HCT116 (cell line): ENCODE data around the gene APOE. TPM values are rescaled to one million over a fixed set of nuclear protein-coding genes. Genes with fewer than 3 reads are reported as not detected.

Source experiments
- ATAC-seq: fragments of 200-7000 bp; cut with Tn5 transposase; 2 replicates; pipeline ENCODE4 v1.9.1; 2020; ENCODE audit warnings: mild to moderate bottlenecking, moderate library complexity
- BruUV-seq: library from RNA; stranded (reverse); fragments of 400-500 nt; replicated peaks from 2 replicates; lab custom pipeline; 2021; lab: Mats Ljungman, UMichigan
- CTCF ChIA-PET: fragments of 300-600 bp; sonication (Branson Sonifier 250); formaldehyde crosslinking; loops from one replicate; lab custom pipeline; 2021; ENCODE audit warnings: antibody characterized with exemption; lab: Charles Lee
- POLR2A ChIA-PET: fragments of 300-600, 350-600 bp; sonication (Branson Sonifier 250); formaldehyde crosslinking; loops from one replicate; lab custom pipeline; 2021; ENCODE audit warnings: antibody characterized with exemption; lab: Charles Lee
- RAD21 ChIA-PET, 2 experiments: fragments of 300-600 bp; sonication (Branson Sonifier 250); formaldehyde crosslinking; loops; one replicate each; lab custom pipeline; 2023; ENCODE audit warnings: low total read pairs in 2 of 2; ENCODE audit not compliant: uncharacterized antibody in 2 of 2, unreplicated experiment in 2 of 2, low non-redundant PET in 1 of 2; lab: Charles Lee
- DNase-seq: peaks from one replicate; pipeline ENCODE4 v3.0.0-alpha.2; 2010; ENCODE audit warnings: low read depth, low spot score
- H2AFZ ChIP-seq: fragments of 200-600 bp; shearing (Covaris generic), sonication (generic); 2 replicates; pipeline ENCODE4 v1.6.1; 2017; ENCODE audit warnings: low read depth, mixed run types, mixed read lengths, antibody characterized with exemption, low read length; ENCODE audit not compliant: poor library complexity, severe bottlenecking
- H3K27ac ChIP-seq: 2 replicates; pipeline ENCODE4 v1.5.1; 2012; ENCODE audit warnings: low read depth, low read length
- H3K27me3 ChIP-seq: fragments of 200-600 bp; sonication (generic); 2 replicates; pipeline ENCODE4 v1.6.1; 2016; ENCODE audit warnings: mixed run types, low read length, mixed read lengths; ENCODE audit not compliant: insufficient read depth
- H3K36me3 ChIP-seq, 2 experiments: fragments of 200-500 bp in 1 of 2; fragments of 200-600 bp in 1 of 2; sonication (Bioruptor generic) in 1 of 2; sonication (generic) in 1 of 2; 2 replicates each; pipeline versions ENCODE4 v1.5.1 to v1.6.1; 2014 to 2016; ENCODE audit warnings: low read length in 2 of 2, inconsistent platforms in 1 of 2, mixed read lengths in 1 of 2, mixed run types in 1 of 2; ENCODE audit not compliant: insufficient read depth in 2 of 2, control insufficient read depth in 1 of 2
- H3K4me1 ChIP-seq, 2 experiments: fragments of 200-600 bp in 1 of 2; sonication (generic) in 1 of 2; 2 replicates each; pipeline versions ENCODE4 v1.5.1 to v1.6.1; 2012 to 2017; ENCODE audit warnings: low read length in 2 of 2, inconsistent platforms in 1 of 2, mild to moderate bottlenecking in 1 of 2, mixed read lengths in 1 of 2, mixed run types in 1 of 2, moderate library complexity in 1 of 2; ENCODE audit not compliant: insufficient read depth in 2 of 2, control insufficient read depth in 1 of 2
- H3K4me2 ChIP-seq: fragments of 200-600 bp; sonication (generic); 2 replicates; pipeline ENCODE4 v1.6.1; 2017; ENCODE audit warnings: mixed run types, low read length, mixed read lengths
- H3K4me3 ChIP-seq, 2 experiments: fragments of 200-600 bp in 1 of 2; sonication (generic) in 1 of 2; replicated peaks in 1 of 2; 2 replicates each; pipeline ENCODE4 v1.5.1; 2011 to 2016; ENCODE audit warnings: low read length in 2 of 2, control low read depth in 1 of 2, low read depth in 1 of 2, mild to moderate bottlenecking in 1 of 2, mixed read lengths in 1 of 2, mixed run types in 1 of 2
- H3K79me2 ChIP-seq: fragments of 200-600 bp; sonication (generic); 2 replicates; pipeline ENCODE4 v1.6.1; 2017; ENCODE audit warnings: mild to moderate bottlenecking, mixed run types, low read length, moderate library complexity, mixed read lengths; ENCODE audit not compliant: insufficient read depth
- H3K9ac ChIP-seq: fragments of 200-600 bp; sonication (generic); 2 replicates; pipeline ENCODE4 v1.6.1; 2016; ENCODE audit warnings: low read length, mixed read lengths
- H3K9me2 ChIP-seq: fragments of 200-600 bp; sonication (generic), shearing (Covaris generic); 2 replicates; pipeline ENCODE4 v1.6.1; 2017; ENCODE audit warnings: mixed run types, mild to moderate bottlenecking, moderate library complexity; ENCODE audit not compliant: insufficient read depth
- H3K9me3 ChIP-seq, 2 experiments: fragments of 200-500 bp in 1 of 2; fragments of 200-600 bp in 1 of 2; sonication (Bioruptor generic) in 1 of 2; sonication (generic) in 1 of 2; 2 replicates each; pipeline ENCODE4 v1.6.1; 2014 to 2017; ENCODE audit warnings: low read length in 2 of 2, mixed read lengths in 2 of 2, inconsistent platforms in 1 of 2, low read depth in 1 of 2, mild to moderate bottlenecking in 1 of 2, mixed run types in 1 of 2, moderate library complexity in 1 of 2; ENCODE audit not compliant: control insufficient read depth in 1 of 2, insufficient read depth in 1 of 2
- H4K20me1 ChIP-seq: fragments of 200-600 bp; sonication (generic), shearing (Covaris generic); 2 replicates; pipeline ENCODE4 v1.6.1; 2017; ENCODE audit warnings: mixed run types, mild to moderate bottlenecking, moderate library complexity; ENCODE audit not compliant: insufficient read depth
- CBX3 ChIP-seq: IDR thresholded peaks from 2 replicates; pipeline ENCODE4 v1.6.1; 2012; ENCODE audit warnings: low read depth
- EGR1 ChIP-seq: IDR thresholded peaks from 2 replicates; pipeline ENCODE4 v1.6.1; 2012; ENCODE audit warnings: low read depth
- EZH2 ChIP-seq: fragments of 200-600 bp; sonication (generic); IDR thresholded peaks from 2 replicates; pipeline ENCODE4 v1.6.1; 2017; ENCODE audit warnings: antibody characterized with exemption, mixed run types
- EZH2phosphoT487 ChIP-seq: fragments of 200-600 bp; IDR thresholded peaks from 2 replicates; pipeline ENCODE4 v1.6.1; 2018; ENCODE audit warnings: antibody characterized with exemption, borderline replicate concordance
- JUND ChIP-seq: IDR thresholded peaks from 2 replicates; pipeline ENCODE4 v1.6.1; 2012
- RAD21 ChIP-seq: IDR thresholded peaks from 2 replicates; pipeline ENCODE4 v1.6.1; 2012; ENCODE audit warnings: low read depth, mild to moderate bottlenecking
- SIN3A ChIP-seq: IDR thresholded peaks from 2 replicates; pipeline ENCODE4 v1.6.1; 2012; ENCODE audit warnings: low read depth
- SRF ChIP-seq: IDR thresholded peaks from 2 replicates; pipeline ENCODE4 v1.6.1; 2012; ENCODE audit warnings: low read depth
- TCF7L2 ChIP-seq: IDR thresholded peaks from 2 replicates; pipeline ENCODE4 v1.7.0; 2011; ENCODE audit warnings: borderline replicate concordance, inconsistent platforms; ENCODE audit not compliant: insufficient read depth, insufficient read length; ENCODE audit errors: extremely low read depth
- YY1 ChIP-seq: IDR thresholded peaks from 2 replicates; pipeline ENCODE4 v1.6.1; 2011; ENCODE audit warnings: low read length, low read depth, moderate library complexity, mild to moderate bottlenecking; ENCODE audit not compliant: insufficient replicate concordance; ENCODE audit errors: extremely low read depth
- intact Hi-C: fragments of 100-400 bp; cut with micrococcal nuclease; formaldehyde crosslinking; loops from 2 replicates; pipeline ENCODE4 v1.10.0; 2022
- total RNA-seq: library from RNA; stranded (reverse); gene quantifications from one replicate; pipeline ENCODE4 v1.2.1, GENCODE V29; 2021; ENCODE audit not compliant: unreplicated experiment
- TF ChIP-seq, protein P1 (sequence below): IDR thresholded peaks from 2 replicates; pipeline ENCODE4 v1.6.1; 2012
- TF ChIP-seq, protein P2 (sequence below): IDR thresholded peaks from 2 replicates; pipeline ENCODE4 v1.6.1; 2012; ENCODE audit warnings: low read depth
- TF ChIP-seq, protein P3 (sequence below): IDR thresholded peaks from 2 replicates; pipeline ENCODE4 v1.6.1; 2011; ENCODE audit warnings: mild to moderate bottlenecking, low read length, moderate library complexity; ENCODE audit not compliant: insufficient replicate concordance; ENCODE audit errors: extremely low read depth
- TF ChIP-seq, protein P4 (sequence below): IDR thresholded peaks from 2 replicates; pipeline ENCODE4 v1.6.1; 2012

APOE gene
- total RNA-seq, 1 experiment from 2014 or later = 7.2 TPM

DNA sequence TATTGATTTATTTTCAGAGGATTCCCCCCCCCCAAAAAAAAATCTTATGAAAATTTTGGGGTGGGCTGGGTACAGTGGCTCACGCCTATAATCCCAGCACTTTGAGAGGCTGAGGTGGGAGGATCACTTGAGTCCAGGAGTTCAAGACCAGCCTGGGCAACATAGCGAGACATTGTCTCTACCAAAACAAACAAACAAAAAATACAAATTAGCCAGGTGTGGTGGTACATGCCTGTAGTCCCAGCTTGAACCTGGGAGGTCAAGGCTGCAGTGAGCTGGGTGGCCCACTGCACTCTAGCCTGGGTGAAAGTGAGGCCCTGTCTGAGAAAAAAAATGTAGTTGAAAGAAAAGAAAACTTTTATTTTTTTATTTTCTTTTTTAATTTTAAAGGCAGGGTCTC is 41.6 kb upstream of the APOE start (continued):
- TF ChIP-seq EZH2 (no peak), SIN3A (no peak), RAD21 (no peak), SRF (no peak)
- TF ChIP-seq, protein P1, sequence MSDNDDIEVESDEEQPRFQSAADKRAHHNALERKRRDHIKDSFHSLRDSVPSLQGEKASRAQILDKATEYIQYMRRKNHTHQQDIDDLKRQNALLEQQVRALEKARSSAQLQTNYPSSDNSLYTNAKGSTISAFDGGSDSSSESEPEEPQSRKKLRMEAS = no peak
- TF ChIP-seq, protein P2, sequence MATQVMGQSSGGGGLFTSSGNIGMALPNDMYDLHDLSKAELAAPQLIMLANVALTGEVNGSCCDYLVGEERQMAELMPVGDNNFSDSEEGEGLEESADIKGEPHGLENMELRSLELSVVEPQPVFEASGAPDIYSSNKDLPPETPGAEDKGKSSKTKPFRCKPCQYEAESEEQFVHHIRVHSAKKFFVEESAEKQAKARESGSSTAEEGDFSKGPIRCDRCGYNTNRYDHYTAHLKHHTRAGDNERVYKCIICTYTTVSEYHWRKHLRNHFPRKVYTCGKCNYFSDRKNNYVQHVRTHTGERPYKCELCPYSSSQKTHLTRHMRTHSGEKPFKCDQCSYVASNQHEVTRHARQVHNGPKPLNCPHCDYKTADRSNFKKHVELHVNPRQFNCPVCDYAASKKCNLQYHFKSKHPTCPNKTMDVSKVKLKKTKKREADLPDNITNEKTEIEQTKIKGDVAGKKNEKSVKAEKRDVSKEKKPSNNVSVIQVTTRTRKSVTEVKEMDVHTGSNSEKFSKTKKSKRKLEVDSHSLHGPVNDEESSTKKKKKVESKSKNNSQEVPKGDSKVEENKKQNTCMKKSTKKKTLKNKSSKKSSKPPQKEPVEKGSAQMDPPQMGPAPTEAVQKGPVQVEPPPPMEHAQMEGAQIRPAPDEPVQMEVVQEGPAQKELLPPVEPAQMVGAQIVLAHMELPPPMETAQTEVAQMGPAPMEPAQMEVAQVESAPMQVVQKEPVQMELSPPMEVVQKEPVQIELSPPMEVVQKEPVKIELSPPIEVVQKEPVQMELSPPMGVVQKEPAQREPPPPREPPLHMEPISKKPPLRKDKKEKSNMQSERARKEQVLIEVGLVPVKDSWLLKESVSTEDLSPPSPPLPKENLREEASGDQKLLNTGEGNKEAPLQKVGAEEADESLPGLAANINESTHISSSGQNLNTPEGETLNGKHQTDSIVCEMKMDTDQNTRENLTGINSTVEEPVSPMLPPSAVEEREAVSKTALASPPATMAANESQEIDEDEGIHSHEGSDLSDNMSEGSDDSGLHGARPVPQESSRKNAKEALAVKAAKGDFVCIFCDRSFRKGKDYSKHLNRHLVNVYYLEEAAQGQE = no peak
- TF ChIP-seq, all 23 proteins: peak for 0

DNA sequence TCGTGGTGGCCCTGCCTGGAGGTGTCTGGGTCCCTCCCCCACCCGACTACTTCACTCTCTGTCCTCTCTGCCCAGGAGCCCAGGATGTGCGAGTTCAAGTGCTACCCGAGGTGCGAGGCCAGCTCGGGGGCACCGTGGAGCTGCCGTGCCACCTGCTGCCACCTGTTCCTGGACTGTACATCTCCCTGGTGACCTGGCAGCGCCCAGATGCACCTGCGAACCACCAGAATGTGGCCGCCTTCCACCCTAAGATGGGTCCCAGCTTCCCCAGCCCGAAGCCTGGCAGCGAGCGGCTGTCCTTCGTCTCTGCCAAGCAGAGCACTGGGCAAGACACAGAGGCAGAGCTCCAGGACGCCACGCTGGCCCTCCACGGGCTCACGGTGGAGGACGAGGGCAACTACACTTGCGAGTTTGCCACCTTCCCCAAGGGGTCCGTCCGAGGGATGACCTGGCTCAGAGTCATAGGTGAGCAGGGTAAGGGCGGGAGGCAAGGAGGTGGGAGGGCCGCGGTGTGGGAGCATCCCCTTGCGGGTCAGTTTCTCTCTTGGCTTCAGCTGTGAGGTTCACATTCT is 40.3 kb upstream of the APOE start:
- no peaks in the 10 kb centered on the region for H3K9me2 ChIP-seq
- H3K9me3 ChIP-seq = no peaks in the 10 kb centered on the region
- H3K36me3 ChIP-seq = peaks cover 2 to 5% of the 10 kb centered on the region in 2 experiments; a peak in 2 of 4 replicates
- no peak overlapping the region; the same call in 1 of the 2 replicates for H3K27ac ChIP-seq
- no peak overlapping the region for H2AFZ ChIP-seq
- H3K4me2 ChIP-seq = no peak overlapping the region
- peaks cover 29% of the 10 kb centered on the region for H3K79me2 ChIP-seq
- no peak overlapping the region for H3K4me3 ChIP-seq
- H4K20me1 ChIP-seq = no peaks in the 10 kb centered on the region
- ATAC-seq = no peak
- intact Hi-C loops = no loop called here
- ChIA-PET CTCF (no interaction called here), RAD21 (no interaction called here), POLR2A (no interaction called here)
- no peaks in the 10 kb centered on the region for H3K27me3 ChIP-seq
- no TSS peak for BruUV-seq
- H3K4me1 ChIP-seq = peaks cover 17 to 36% of the 10 kb centered on the region in 2 experiments
- no peak overlapping the region for H3K9ac ChIP-seq
- DNase-seq = no peak
- TF ChIP-seq JUND (no peak), YY1 (no peak), CBX3 (no peak), EZH2phosphoT487 (no peak), RAD21 (no peak), EGR1 (no peak), TCF7L2 (no peak)
- TF ChIP-seq, protein P2 = no peak
- TF ChIP-seq, protein P3, sequence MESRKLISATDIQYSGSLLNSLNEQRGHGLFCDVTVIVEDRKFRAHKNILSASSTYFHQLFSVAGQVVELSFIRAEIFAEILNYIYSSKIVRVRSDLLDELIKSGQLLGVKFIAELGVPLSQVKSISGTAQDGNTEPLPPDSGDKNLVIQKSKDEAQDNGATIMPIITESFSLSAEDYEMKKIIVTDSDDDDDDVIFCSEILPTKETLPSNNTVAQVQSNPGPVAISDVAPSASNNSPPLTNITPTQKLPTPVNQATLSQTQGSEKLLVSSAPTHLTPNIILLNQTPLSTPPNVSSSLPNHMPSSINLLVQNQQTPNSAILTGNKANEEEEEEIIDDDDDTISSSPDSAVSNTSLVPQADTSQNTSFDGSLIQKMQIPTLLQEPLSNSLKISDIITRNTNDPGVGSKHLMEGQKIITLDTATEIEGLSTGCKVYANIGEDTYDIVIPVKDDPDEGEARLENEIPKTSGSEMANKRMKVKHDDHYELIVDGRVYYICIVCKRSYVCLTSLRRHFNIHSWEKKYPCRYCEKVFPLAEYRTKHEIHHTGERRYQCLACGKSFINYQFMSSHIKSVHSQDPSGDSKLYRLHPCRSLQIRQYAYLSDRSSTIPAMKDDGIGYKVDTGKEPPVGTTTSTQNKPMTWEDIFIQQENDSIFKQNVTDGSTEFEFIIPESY = no peak
- TF ChIP-seq, protein P4, sequence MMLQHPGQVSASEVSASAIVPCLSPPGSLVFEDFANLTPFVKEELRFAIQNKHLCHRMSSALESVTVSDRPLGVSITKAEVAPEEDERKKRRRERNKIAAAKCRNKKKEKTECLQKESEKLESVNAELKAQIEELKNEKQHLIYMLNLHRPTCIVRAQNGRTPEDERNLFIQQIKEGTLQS = no peak
- TF ChIP-seq, protein P1 = no peak
